Left ventricle myocardium inferior (tissue), 1 donor: Measurements from ENCODE around the gene PKD2. TPM values are rescaled to one million over a fixed set of nuclear protein-coding genes. Genes with fewer than 3 reads are reported as not detected.

Experiments
- DNase-seq: peaks from one replicate; pipeline ENCODE4 v3.0.0-alpha.2; 2020
- H3K27ac ChIP-seq: fragments of 200-600 bp; replicated peaks from 2 replicates; pipeline ENCODE4 v1.8.0; 2021
- H3K27me3 ChIP-seq: fragments of 200-600 bp; 2 replicates; pipeline ENCODE4 v1.8.0; 2021; ENCODE audit warnings: low read depth
- H3K36me3 ChIP-seq: fragments of 200-600 bp; 2 replicates; pipeline ENCODE4 v1.8.0; 2021
- H3K4me1 ChIP-seq: fragments of 200-600 bp; 2 replicates; pipeline ENCODE4 v1.8.0; 2021
- H3K4me3 ChIP-seq: fragments of 200-600 bp; 2 replicates; pipeline ENCODE4 v1.8.0; 2021; ENCODE audit warnings: mild to moderate bottlenecking, moderate library complexity
- H3K9me3 ChIP-seq: fragments of 200-600 bp; replicated peaks from 2 replicates; pipeline ENCODE4 v1.8.0; 2021
- intact Hi-C: fragments of 100-400 bp; cut with micrococcal nuclease; formaldehyde crosslinking; loops from one replicate; pipeline ENCODE4 v1.11.0; 2022
- total RNA-seq: library from RNA; stranded (reverse); fragmentation: NEBNext Ultra II Directional; extraction: Animal tissue kit (Norgen Biotek cat#: 25700); gene quantifications from one replicate; pipeline ENCODE4 v1.2.1, GENCODE V29; 2021
- TF ChIP-seq, protein P1 (sequence below): fragments of 200-600 bp; IDR thresholded peaks from 2 replicates; pipeline ENCODE4 v1.8.0; 2021; ENCODE audit warnings: antibody characterized with exemption, mild to moderate bottlenecking, borderline replicate concordance
- donor health status: DM: no; HTN: yes; CAD: no; lungs with severe emphysema.

PKD2 gene
- total RNA-seq, 1 donor from 2014 or later, result 11.7 TPM

DNA sequence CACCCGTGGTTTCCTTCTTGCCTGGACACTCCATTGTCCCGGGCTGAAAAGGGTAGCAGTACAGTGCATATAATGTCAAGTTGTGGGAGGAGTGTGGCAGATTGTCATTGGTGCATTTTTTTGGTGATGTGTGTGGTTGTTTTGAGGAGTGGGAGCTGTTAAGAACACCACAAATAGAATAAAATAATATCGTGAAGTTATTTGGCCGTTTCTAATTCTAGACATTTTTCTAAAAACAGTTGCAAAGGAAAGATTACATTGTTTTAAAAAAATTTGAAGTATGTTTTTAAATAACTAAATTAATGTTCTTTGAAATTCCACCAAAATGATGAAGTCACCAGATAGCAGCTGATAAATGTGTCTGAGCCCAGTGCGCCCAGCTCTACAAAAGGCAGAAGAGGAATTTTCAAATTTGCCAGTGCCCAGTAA, 1.3 kb downstream of the PKD2 start:
- Histone ChIP-seq H3K27me3 (no peaks in the 10 kb centered on the region), H3K9me3 (no peaks in the 10 kb centered on the region), H3K4me3 (peak overlapping the region; percentile 93), H3K4me1 (peaks cover 46% of the 10 kb centered on the region), H3K27ac (peak overlapping the region; percentile 87), H3K36me3 (no peaks in the 10 kb centered on the region)
- TF ChIP-seq, protein P1, sequence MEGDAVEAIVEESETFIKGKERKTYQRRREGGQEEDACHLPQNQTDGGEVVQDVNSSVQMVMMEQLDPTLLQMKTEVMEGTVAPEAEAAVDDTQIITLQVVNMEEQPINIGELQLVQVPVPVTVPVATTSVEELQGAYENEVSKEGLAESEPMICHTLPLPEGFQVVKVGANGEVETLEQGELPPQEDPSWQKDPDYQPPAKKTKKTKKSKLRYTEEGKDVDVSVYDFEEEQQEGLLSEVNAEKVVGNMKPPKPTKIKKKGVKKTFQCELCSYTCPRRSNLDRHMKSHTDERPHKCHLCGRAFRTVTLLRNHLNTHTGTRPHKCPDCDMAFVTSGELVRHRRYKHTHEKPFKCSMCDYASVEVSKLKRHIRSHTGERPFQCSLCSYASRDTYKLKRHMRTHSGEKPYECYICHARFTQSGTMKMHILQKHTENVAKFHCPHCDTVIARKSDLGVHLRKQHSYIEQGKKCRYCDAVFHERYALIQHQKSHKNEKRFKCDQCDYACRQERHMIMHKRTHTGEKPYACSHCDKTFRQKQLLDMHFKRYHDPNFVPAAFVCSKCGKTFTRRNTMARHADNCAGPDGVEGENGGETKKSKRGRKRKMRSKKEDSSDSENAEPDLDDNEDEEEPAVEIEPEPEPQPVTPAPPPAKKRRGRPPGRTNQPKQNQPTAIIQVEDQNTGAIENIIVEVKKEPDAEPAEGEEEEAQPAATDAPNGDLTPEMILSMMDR, result no peak
- intact Hi-C loops, result no loop called here
- no peak for DNase-seq

DNA sequence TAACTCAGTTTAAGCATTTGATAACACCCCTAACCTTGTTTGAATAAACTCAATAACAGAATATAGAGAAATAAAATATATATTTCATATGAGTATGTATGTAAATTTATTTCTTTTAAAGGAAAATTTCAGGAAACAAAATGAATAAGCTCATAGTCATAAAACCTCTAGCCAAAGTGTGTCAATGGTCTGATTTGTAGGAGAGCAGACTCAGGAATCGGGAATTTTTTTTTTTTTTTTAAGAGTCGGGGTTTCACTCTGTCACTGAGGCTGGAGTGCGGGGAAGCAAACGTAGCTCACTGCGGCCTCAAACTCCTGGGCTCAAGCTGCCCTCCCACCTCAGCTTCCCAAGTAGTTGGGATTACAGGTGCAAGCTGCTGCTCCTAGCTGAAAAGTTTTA, 2.4 kb downstream of the PKD2 start:
- Histone ChIP-seq H3K4me1 (peaks cover 46% of the 10 kb centered on the region), H3K27me3 (no peaks in the 10 kb centered on the region), H3K36me3 (no peaks in the 10 kb centered on the region), H3K4me3 (no peak overlapping the region), H3K27ac (no peak overlapping the region), H3K9me3 (no peaks in the 10 kb centered on the region)
- DNase-seq, result no peak
- TF ChIP-seq, protein P1, result no peak
- intact Hi-C loops, result no loop called here

GRCh38 chr4:88010966-88011365, 3.5 kb downstream of the PKD2 start:
- Histone ChIP-seq H3K4me3 (no peak overlapping the region), H3K36me3 (no peaks in the 10 kb centered on the region), H3K27me3 (no peaks in the 10 kb centered on the region), H3K27ac (no peak overlapping the region), H3K9me3 (no peaks in the 10 kb centered on the region), H3K4me1 (peaks cover 55% of the 10 kb centered on the region)
- no peak for DNase-seq
- intact Hi-C loops, result no loop called here
- TF ChIP-seq, protein P1, result no peak

DNA sequence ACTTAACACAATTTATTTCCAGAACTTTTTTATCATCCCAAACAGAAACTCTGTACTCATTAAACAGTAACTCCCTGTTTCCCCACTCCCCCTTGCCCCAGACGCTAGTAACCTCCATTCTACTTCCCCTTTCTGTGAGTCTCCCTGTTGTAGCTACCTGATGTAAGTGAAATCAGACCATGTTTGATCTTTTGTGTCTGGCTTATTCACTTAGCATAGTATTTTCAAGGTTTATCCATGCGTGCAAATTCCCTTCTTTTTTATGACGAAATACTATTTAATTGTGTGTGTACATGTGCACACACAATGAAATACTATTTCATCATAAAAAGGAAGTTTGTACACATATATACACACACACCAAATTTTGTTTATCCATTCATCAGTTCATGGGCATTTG, 5.2 kb downstream of the PKD2 start:
- H3K36me3 ChIP-seq, result no peaks in the 10 kb centered on the region
- DNase-seq, result no peak
- peaks cover 66% of the 10 kb centered on the region for H3K4me1 ChIP-seq
- H3K4me3 ChIP-seq, result no peak overlapping the region
- intact Hi-C loops, result no loop called here
- no peaks in the 10 kb centered on the region for H3K9me3 ChIP-seq
- H3K27ac ChIP-seq, result no peak overlapping the region
- no peaks in the 10 kb centered on the region for H3K27me3 ChIP-seq
- TF ChIP-seq, protein P1, result no peak

GRCh38 chr4:88014386-88014905, 7.0 kb downstream of the PKD2 start:
- peaks cover 68% of the 10 kb centered on the region for H3K4me1 ChIP-seq
- no peaks in the 10 kb centered on the region for H3K36me3 ChIP-seq
- H3K9me3 ChIP-seq, result no peaks in the 10 kb centered on the region
- no peaks in the 10 kb centered on the region for H3K27me3 ChIP-seq
- TF ChIP-seq, protein P1, result no peak
- H3K4me3 ChIP-seq, result no peak overlapping the region
- intact Hi-C loops, result no loop called here
- H3K27ac ChIP-seq, result no peak overlapping the region
- DNase-seq, result no peak
